OCI-LY3 (cell line): Measurements from ENCODE around the gene PERCC1.

Source experiments
- H2AFZ ChIP-seq: fragments of 200-600, 300-600 bp; shearing (Covaris generic); 2 replicates; pipeline ENCODE4 v1.6.0; 2014; ENCODE audit warnings: antibody characterized with exemption, low read depth, low read length
- H3K27ac ChIP-seq: fragments of 200-600, 300-600 bp; sonication (generic); 2 replicates; pipeline ENCODE4 v1.5.1; 2014; ENCODE audit warnings: mild to moderate bottlenecking, low read length, moderate library complexity, mixed read lengths
- H3K27me3 ChIP-seq: fragments of 200-600, 300-600 bp; sonication (generic); 2 replicates; pipeline ENCODE4 v1.6.1; 2014; ENCODE audit warnings: low read depth, low read length, mixed read lengths
- H3K36me3 ChIP-seq: fragments of 200-600, 300-600 bp; sonication (generic); replicated peaks from 2 replicates; pipeline ENCODE3; 2014; ENCODE audit warnings: low read depth, low read length, mixed read lengths
- H3K4me1 ChIP-seq: fragments of 300-600, 200-600 bp; sonication (generic); 2 replicates; pipeline ENCODE4 v1.6.1; 2014; ENCODE audit warnings: low read length, mixed read lengths
- H3K4me2 ChIP-seq: fragments of 200-600, 300-600 bp; sonication (generic); 2 replicates; pipeline ENCODE4 v1.6.1; 2014; ENCODE audit warnings: low read length, mixed read lengths
- H3K4me3 ChIP-seq: fragments of 300-600, 200-600 bp; sonication (generic); 2 replicates; pipeline ENCODE4 v1.5.1; 2014; ENCODE audit warnings: antibody characterized with exemption, mild to moderate bottlenecking, low read length, moderate library complexity
- H3K79me2 ChIP-seq: fragments of 300-600, 200-600 bp; shearing (Covaris generic); 2 replicates; pipeline ENCODE4 v1.6.1; 2014; ENCODE audit warnings: mild to moderate bottlenecking, low read length, mixed read lengths
- H3K9ac ChIP-seq: fragments of 300-600, 200-600 bp; shearing (Covaris generic); 2 replicates; pipeline ENCODE4 v1.6.0; 2014; ENCODE audit warnings: mild to moderate bottlenecking, low read length, moderate library complexity
- H3K9me3 ChIP-seq: fragments of 200-600, 300-600 bp; shearing (Covaris generic); 2 replicates; pipeline ENCODE4 v1.6.1; 2014; ENCODE audit warnings: low read length, mixed read lengths; ENCODE audit not compliant: insufficient read depth
- H4K20me1 ChIP-seq: fragments of 200-600, 300-600 bp; sonication (generic); 2 replicates; pipeline ENCODE4 v1.6.1; 2016; ENCODE audit warnings: low read length, mixed read lengths; ENCODE audit not compliant: insufficient read depth
- CTCF ChIP-seq: fragments of 200-600, 300-600 bp; sonication (generic); IDR thresholded peaks from 2 replicates; pipeline ENCODE4 v1.5.1; 2014; ENCODE audit warnings: antibody characterized with exemption, low read length, low read depth
- EZH2phosphoT487 ChIP-seq: fragments of 200-600 bp; shearing (Covaris generic); IDR thresholded peaks from 2 replicates; pipeline ENCODE4 v1.6.1; 2018; ENCODE audit warnings: antibody characterized with exemption, mixed run types, low read depth

Gene PERCC1

GRCh38 chr16:1461146-1461545, 30.3 kb downstream of the PERCC1 start:
- no peaks in the 10 kb centered on the region for H4K20me1 ChIP-seq
- H3K9ac ChIP-seq = no peak overlapping the region
- no peak overlapping the region for H3K4me3 ChIP-seq
- no peaks in the 10 kb centered on the region for H3K36me3 ChIP-seq
- no peaks in the 10 kb centered on the region for H3K27me3 ChIP-seq
- H3K79me2 ChIP-seq = no peaks in the 10 kb centered on the region
- peaks cover 6% of the 10 kb centered on the region; the same call in 1 of the 2 replicates for H3K4me1 ChIP-seq
- no peak overlapping the region for H3K4me2 ChIP-seq
- no peaks in the 10 kb centered on the region for H3K9me3 ChIP-seq
- no peak for TF ChIP-seq EZH2phosphoT487
- no peak overlapping the region for H3K27ac ChIP-seq
- no peak overlapping the region for H2AFZ ChIP-seq

- Histone ChIP-seq H2AFZ (no peak overlapping the region), H3K79me2 (peaks cover 16% of the 10 kb centered on the region; the same call in 1 of the 2 replicates), H3K9ac (no peak overlapping the region), H3K27me3 (no peaks in the 10 kb centered on the region), H3K4me2 (no peak overlapping the region), H3K27ac (no peak overlapping the region), H3K36me3 (no peaks in the 10 kb centered on the region), H3K4me3 (no peak overlapping the region), H3K4me1 (no peaks in the 10 kb centered on the region), H4K20me1 (no peaks in the 10 kb centered on the region), H3K9me3 (no peaks in the 10 kb centered on the region)
- no peak for TF ChIP-seq CTCF
- TF ChIP-seq EZH2phosphoT487 = no peak
These were observed 33.5 kb downstream of the PERCC1 start for GRCh38 chr16:1464196-1464893.

GRCh38 chr16:1464894-1465566, 34.2 kb downstream of the PERCC1 start:
- TF ChIP-seq EZH2phosphoT487 = no peak
- TF ChIP-seq CTCF = no peak
- H3K9ac ChIP-seq = no peak overlapping the region
- no peaks in the 10 kb centered on the region for H3K4me1 ChIP-seq
- no peaks in the 10 kb centered on the region for H3K27me3 ChIP-seq
- no peak overlapping the region for H3K27ac ChIP-seq
- H3K9me3 ChIP-seq = no peaks in the 10 kb centered on the region
- H3K36me3 ChIP-seq = no peaks in the 10 kb centered on the region
- H4K20me1 ChIP-seq = no peaks in the 10 kb centered on the region
- H3K4me2 ChIP-seq = no peak overlapping the region
- H2AFZ ChIP-seq = no peak overlapping the region
- no peak overlapping the region for H3K4me3 ChIP-seq
- peaks cover 21% of the 10 kb centered on the region for H3K79me2 ChIP-seq

GRCh38 chr16:1465567-1465915, 34.7 kb downstream of the PERCC1 start:
- no peak overlapping the region for H3K9ac ChIP-seq
- no peak for TF ChIP-seq EZH2phosphoT487
- TF ChIP-seq CTCF = no peak
- H3K4me3 ChIP-seq = no peak overlapping the region
- no peaks in the 10 kb centered on the region for H4K20me1 ChIP-seq
- H3K9me3 ChIP-seq = no peaks in the 10 kb centered on the region
- peaks cover 22% of the 10 kb centered on the region for H3K79me2 ChIP-seq
- H3K36me3 ChIP-seq = no peaks in the 10 kb centered on the region
- H3K27ac ChIP-seq = no peak overlapping the region
- no peak overlapping the region for H2AFZ ChIP-seq
- no peaks in the 10 kb centered on the region for H3K4me1 ChIP-seq
- H3K27me3 ChIP-seq = no peaks in the 10 kb centered on the region
- no peak overlapping the region for H3K4me2 ChIP-seq
